HuH-7 (cell line): ENCODE results near the gene RPS16.
A peak's percentile ranks its signal among the peaks of the same experiment; 100 is the strongest.

ENCODE experiments used
- DNase-seq: peaks from one replicate; pipeline ENCODE4 v3.0.0; 2011; ENCODE audit warnings: low spot score

Gene RPS16

GRCh38 chr19:39407660-39408391, 27.9 kb downstream of the RPS16 start:
- DNase-seq: no peak

GRCh38 chr19:39407410-39407659, 28.4 kb downstream of the RPS16 start:
- no peak for DNase-seq

GRCh38 chr19:39406656-39407409, 28.9 kb downstream of the RPS16 start, which contains the start of gene ZFP36:
Gene ZFP36 (plus strand): TSS chr19:39406847. CDS start chr19:39406905, 58 bp downstream.
- peak; percentile 91 for DNase-seq

- DNase-seq: no peak
Measured at GRCh38 chr19:39405958-39406655, 29.6 kb downstream of the RPS16 start.

GRCh38 chr19:39405261-39405957, 30.3 kb downstream of the RPS16 start:
- no peak for DNase-seq

- no peak for DNase-seq
Measured at GRCh38 chr19:39403331-39404312, 32.1 kb downstream of the RPS16 start.

GRCh38 chr19:39402346-39403300, 33.1 kb downstream of the RPS16 start:
- peak; percentile 74 for DNase-seq

- no peak for DNase-seq
Measured at GRCh38 chr19:39401549-39402345, 34.0 kb downstream of the RPS16 start.

GRCh38 chr19:39401070-39401548, 34.6 kb downstream of the RPS16 start:
- no peak for DNase-seq

- DNase-seq: no peak
Measured at GRCh38 chr19:39400061-39400460, 35.7 kb downstream of the RPS16 start.

GRCh38 chr19:39399668-39400050, 36.1 kb downstream of the RPS16 start:
- DNase-seq: no peak

GRCh38 chr19:39398297-39398864, 37.4 kb downstream of the RPS16 start:
- no peak for DNase-seq

- DNase-seq: peak; percentile 97
Measured at GRCh38 chr19:39397360-39398296, 38.1 kb downstream of the RPS16 start.

GRCh38 chr19:39390751-39391437, 44.9 kb downstream of the RPS16 start, which contains the start of the genes MED29 and PAF1:
Gene MED29 (plus strand): TSS chr19:39391378. CDS start chr19:39391423, 45 bp downstream.
Gene PAF1 (minus strand): TSS chr19:39391106. CDS start chr19:39390864, 242 bp downstream.
- DNase-seq: peak; percentile 99

- no peak for DNase-seq
Measured at GRCh38 chr19:39390451-39390750, 45.3 kb downstream of the RPS16 start.

GRCh38 chr19:39389631-39390414, 45.9 kb downstream of the RPS16 start:
- no peak for DNase-seq
